NT2/D1 (cell line): ENCODE measurements around the gene KCND3.

Source experiments
- DNase-seq: peaks from one replicate; pipeline ENCODE4 v3.0.0-alpha.2; 2011; ENCODE audit warnings: low read depth, low spot score
- H3K27me3 ChIP-seq: 2 replicates; pipeline ENCODE4 v1.6.0; 2011; ENCODE audit warnings: mild to moderate bottlenecking; ENCODE audit not compliant: insufficient read length, insufficient read depth
- H3K36me3 ChIP-seq: 2 replicates; pipeline ENCODE4 v1.6.1; 2011; ENCODE audit warnings: mild to moderate bottlenecking, low read length, mixed read lengths; ENCODE audit not compliant: insufficient read depth, insufficient read length
- H3K4me1 ChIP-seq: 2 replicates; pipeline ENCODE4 v1.5.1; 2011; ENCODE audit not compliant: insufficient read depth, insufficient read length
- H3K4me3 ChIP-seq: 2 replicates; pipeline ENCODE4 v1.5.1; 2011; ENCODE audit warnings: low read depth; ENCODE audit not compliant: insufficient read length
- H3K9ac ChIP-seq: 2 replicates; pipeline ENCODE4 v1.6.0; 2011; ENCODE audit warnings: low read depth; ENCODE audit not compliant: insufficient read length
- H3K9me3 ChIP-seq: 2 replicates; pipeline ENCODE4 v1.5.1; 2011; ENCODE audit warnings: mild to moderate bottlenecking, low read length; ENCODE audit not compliant: insufficient read depth
- SUZ12 ChIP-seq: IDR thresholded peaks from 2 replicates; pipeline ENCODE4 v1.6.1; 2011; ENCODE audit not compliant: insufficient read length, insufficient read depth; ENCODE audit errors: extremely low read depth
- YY1 ChIP-seq: IDR thresholded peaks from 2 replicates; pipeline ENCODE4 v1.6.1; 2011; ENCODE audit not compliant: insufficient read length, insufficient read depth
- ZNF274 ChIP-seq: IDR thresholded peaks from 2 replicates; pipeline ENCODE4 v1.6.1; 2011; ENCODE audit warnings: mild to moderate bottlenecking, low read depth, low read length

Gene KCND3

GRCh38 chr1:111770916-111771315 lies 218.6 kb downstream of the KCND3 start:
- Histone ChIP-seq H3K27me3 (no peaks in the 10 kb centered on the region), H3K4me1 (peaks cover 1% of the 10 kb centered on the region), H3K36me3 (peaks cover 32% of the 10 kb centered on the region), H3K4me3 (no peak overlapping the region), H3K9ac (no peak overlapping the region), H3K9me3 (no peaks in the 10 kb centered on the region)
- TF ChIP-seq SUZ12 = no peak
- no peak for TF ChIP-seq ZNF274
- no peak for TF ChIP-seq YY1
- no peak for DNase-seq

DNA sequence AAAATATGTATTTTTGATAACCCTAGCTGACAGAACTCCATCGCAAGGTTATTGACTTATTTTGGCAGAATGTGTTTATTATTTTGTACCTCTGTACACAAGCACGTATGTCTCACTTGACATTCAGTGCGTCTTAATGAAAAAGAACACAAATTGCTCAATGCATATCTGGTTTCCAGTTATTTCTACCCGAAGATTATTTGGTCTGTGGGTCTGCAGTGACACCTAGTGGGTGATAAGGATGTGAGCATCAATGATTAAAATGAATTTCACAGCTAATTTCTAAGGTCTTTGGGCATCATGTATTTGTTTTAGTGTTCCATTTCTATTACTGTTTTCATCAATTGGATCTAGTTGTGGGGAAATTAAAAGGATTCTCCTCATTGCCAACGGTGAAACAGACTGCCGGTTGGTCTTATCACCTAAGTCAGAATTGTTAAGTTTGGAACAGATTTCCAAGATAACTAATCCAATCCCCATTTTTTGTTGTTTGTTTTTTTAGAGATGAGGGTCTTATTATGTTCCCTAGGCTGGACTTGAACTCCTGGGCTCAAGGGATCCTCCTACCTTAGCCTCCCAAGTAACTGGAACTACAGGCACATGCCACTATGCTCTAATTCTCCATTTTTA lies 219.8 kb downstream of the KCND3 start:
- H3K9me3 ChIP-seq = no peaks in the 10 kb centered on the region
- H3K4me3 ChIP-seq = no peak overlapping the region
- H3K27me3 ChIP-seq = no peaks in the 10 kb centered on the region
- no peak for DNase-seq
- H3K36me3 ChIP-seq = peaks cover 44% of the 10 kb centered on the region
- H3K9ac ChIP-seq = no peak overlapping the region
- TF ChIP-seq SUZ12 = no peak
- TF ChIP-seq ZNF274 = no peak
- TF ChIP-seq YY1 = no peak
- H3K4me1 ChIP-seq = no peaks in the 10 kb centered on the region

- peaks cover 54% of the 10 kb centered on the region for H3K36me3 ChIP-seq
- H3K9me3 ChIP-seq = no peaks in the 10 kb centered on the region
- TF ChIP-seq SUZ12 (no peak), ZNF274 (no peak), YY1 (no peak)
- DNase-seq = no peak
- no peak overlapping the region for H3K4me3 ChIP-seq
- H3K9ac ChIP-seq = no peak overlapping the region
- no peaks in the 10 kb centered on the region for H3K27me3 ChIP-seq
- H3K4me1 ChIP-seq = no peaks in the 10 kb centered on the region
These were observed 220.8 kb downstream of the KCND3 start for GRCh38 chr1:111768625-111769024.

DNA sequence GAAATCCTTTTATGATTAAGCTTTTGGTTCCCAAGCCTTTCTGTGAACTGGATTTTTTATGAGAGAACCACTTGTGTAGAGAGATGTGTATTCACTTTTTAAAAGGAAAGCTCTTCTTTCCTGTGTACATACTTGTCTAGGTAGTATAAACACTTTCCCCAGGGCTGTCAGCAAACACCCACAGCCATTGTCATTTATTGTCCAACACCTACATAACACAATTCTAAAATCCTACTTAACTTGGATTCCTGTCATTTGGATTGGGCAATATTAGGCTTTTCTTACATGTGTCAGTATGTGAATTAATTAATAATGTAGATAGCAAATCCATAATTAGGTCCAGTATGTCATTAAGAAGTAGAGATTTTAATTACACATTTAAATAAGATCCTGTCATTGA lies 221.4 kb downstream of the KCND3 start:
- H3K4me1 ChIP-seq = no peaks in the 10 kb centered on the region
- no peaks in the 10 kb centered on the region for H3K9me3 ChIP-seq
- H3K4me3 ChIP-seq = no peak overlapping the region
- H3K36me3 ChIP-seq = peaks cover 60% of the 10 kb centered on the region
- no peak for DNase-seq
- TF ChIP-seq YY1 (no peak), ZNF274 (no peak), SUZ12 (no peak)
- H3K27me3 ChIP-seq = no peaks in the 10 kb centered on the region
- H3K9ac ChIP-seq = no peak overlapping the region

GRCh38 chr1:111762332-111762731 lies 227.1 kb downstream of the KCND3 start:
- H3K36me3 ChIP-seq = peaks cover 96% of the 10 kb centered on the region
- no peaks in the 10 kb centered on the region for H3K9me3 ChIP-seq
- H3K4me3 ChIP-seq = no peak overlapping the region
- H3K4me1 ChIP-seq = no peaks in the 10 kb centered on the region
- no peak overlapping the region for H3K9ac ChIP-seq
- H3K27me3 ChIP-seq = no peaks in the 10 kb centered on the region
- DNase-seq = no peak
- TF ChIP-seq ZNF274 (no peak), SUZ12 (no peak), YY1 (no peak)

DNA sequence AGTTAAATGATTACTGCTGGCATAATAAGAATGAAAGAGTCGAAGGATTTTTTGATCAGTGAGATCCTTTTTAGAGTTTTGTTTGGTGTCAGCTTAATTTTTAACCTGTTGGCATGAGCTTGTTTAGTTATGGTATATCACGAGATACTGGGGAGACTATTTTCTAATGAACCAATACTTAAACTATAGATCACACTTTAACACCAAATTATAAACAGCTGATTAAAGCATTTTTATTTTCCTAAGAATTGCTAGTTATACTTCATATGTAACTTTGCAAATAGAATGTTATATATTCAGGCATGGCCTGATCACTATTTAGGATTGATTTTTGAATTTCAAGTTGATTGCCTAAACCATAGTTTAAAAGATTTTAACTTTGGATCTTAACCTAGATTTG lies 227.8 kb downstream of the KCND3 start:
- no peaks in the 10 kb centered on the region for H3K4me1 ChIP-seq
- TF ChIP-seq YY1 (no peak), ZNF274 (no peak), SUZ12 (no peak)
- H3K4me3 ChIP-seq = no peak overlapping the region
- no peak for DNase-seq
- peaks cover 96% of the 10 kb centered on the region for H3K36me3 ChIP-seq
- no peak overlapping the region for H3K9ac ChIP-seq
- H3K9me3 ChIP-seq = no peaks in the 10 kb centered on the region
- no peaks in the 10 kb centered on the region for H3K27me3 ChIP-seq

- no peak overlapping the region for H3K4me3 ChIP-seq
- no peak overlapping the region for H3K9ac ChIP-seq
- TF ChIP-seq ZNF274 (no peak), YY1 (no peak), SUZ12 (no peak)
- no peaks in the 10 kb centered on the region for H3K4me1 ChIP-seq
- no peaks in the 10 kb centered on the region for H3K27me3 ChIP-seq
- H3K36me3 ChIP-seq = peaks cover 67% of the 10 kb centered on the region
- DNase-seq = no peak
- no peaks in the 10 kb centered on the region for H3K9me3 ChIP-seq
These were observed 231.1 kb downstream of the KCND3 start for GRCh38 chr1:111758373-111758772.

GRCh38 chr1:111756124-111756513 lies 233.3 kb downstream of the KCND3 start:
- no peaks in the 10 kb centered on the region for H3K4me1 ChIP-seq
- peak overlapping the region; percentile 97 for H3K4me3 ChIP-seq
- H3K36me3 ChIP-seq = peaks cover 45% of the 10 kb centered on the region
- no peaks in the 10 kb centered on the region for H3K9me3 ChIP-seq
- peak overlapping the region; percentile 99 for H3K9ac ChIP-seq
- TF ChIP-seq ZNF274 = no peak
- TF ChIP-seq SUZ12 = no peak
- TF ChIP-seq YY1 = no peak
- H3K27me3 ChIP-seq = no peaks in the 10 kb centered on the region
- DNase-seq = no peak
